PC-9 (cell line): ENCODE measurements around the gene HES5.

ENCODE experiments used
- EZH2 ChIP-seq: fragments of 200-600 bp; sonication (generic); IDR thresholded peaks from 2 replicates; pipeline ENCODE4 v1.8.0; 2017; ENCODE audit warnings: antibody characterized with exemption, low read depth
- TF ChIP-seq, protein P1 (sequence below): fragments of 200-600 bp; sonication (generic); conservative IDR thresholded peaks from 2 replicates; pipeline ENCODE4 v1.6.1; 2017; ENCODE audit warnings: mixed run types, antibody characterized with exemption, mild to moderate bottlenecking, moderate library complexity

DNA sequence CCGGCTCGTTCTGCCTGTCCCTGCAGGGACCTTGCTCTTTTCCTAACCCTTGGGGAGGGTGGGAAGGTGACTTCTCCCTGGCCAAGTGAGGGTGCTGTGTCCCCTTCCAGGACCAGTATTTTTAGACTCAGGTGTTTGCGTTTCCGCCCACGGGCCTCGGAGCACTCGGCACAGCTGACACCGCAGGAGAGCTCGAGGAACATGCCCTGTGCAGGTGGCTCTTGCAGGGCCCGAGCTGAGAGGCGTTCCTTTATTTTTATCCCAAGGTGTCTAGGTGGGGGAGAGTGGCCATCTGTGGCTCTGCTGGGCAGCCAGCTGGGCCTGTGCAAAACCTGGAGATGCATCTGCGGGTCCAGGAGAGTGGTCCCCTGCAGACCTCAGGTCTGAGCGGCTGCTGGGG lies 38.0 kb downstream of the HES5 start:
- TF ChIP-seq, protein P1, sequence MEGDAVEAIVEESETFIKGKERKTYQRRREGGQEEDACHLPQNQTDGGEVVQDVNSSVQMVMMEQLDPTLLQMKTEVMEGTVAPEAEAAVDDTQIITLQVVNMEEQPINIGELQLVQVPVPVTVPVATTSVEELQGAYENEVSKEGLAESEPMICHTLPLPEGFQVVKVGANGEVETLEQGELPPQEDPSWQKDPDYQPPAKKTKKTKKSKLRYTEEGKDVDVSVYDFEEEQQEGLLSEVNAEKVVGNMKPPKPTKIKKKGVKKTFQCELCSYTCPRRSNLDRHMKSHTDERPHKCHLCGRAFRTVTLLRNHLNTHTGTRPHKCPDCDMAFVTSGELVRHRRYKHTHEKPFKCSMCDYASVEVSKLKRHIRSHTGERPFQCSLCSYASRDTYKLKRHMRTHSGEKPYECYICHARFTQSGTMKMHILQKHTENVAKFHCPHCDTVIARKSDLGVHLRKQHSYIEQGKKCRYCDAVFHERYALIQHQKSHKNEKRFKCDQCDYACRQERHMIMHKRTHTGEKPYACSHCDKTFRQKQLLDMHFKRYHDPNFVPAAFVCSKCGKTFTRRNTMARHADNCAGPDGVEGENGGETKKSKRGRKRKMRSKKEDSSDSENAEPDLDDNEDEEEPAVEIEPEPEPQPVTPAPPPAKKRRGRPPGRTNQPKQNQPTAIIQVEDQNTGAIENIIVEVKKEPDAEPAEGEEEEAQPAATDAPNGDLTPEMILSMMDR = no peak
- TF ChIP-seq EZH2 = no peak
